Measurements from ENCODE around the gene ANKRD61.
A peak's percentile ranks its signal among the peaks of the same experiment; 100 is the strongest.
"Not testable (repeated sequence)": the region's sequence is repeated elsewhere in the genome, so short reads cannot be mapped to it uniquely, and the experiment has no call there.

ANKRD61 gene

DNA sequence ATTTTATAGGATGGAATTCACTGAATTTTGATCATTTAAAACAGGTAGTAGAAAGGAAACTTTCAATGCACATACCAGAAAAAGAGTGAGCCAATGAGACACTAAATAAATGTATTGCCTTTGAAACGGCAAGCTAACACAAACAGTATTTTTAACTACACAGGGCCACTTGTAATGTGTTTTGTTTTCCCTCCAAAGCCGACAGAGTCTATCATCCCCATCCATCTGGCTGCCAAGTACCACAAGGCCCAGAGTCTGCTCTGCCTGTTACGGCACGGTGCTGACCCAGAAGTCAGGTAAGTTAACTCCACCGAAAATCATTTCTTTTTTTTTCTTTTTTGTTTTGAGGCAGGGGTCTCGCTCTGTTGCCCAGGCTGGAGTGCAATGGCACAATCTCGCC is 1.5 kb downstream of the ANKRD61 start:
- no peak for DNase-seq (ENCODE audit: low read depth)
- TF ChIP-seq, protein P1, sequence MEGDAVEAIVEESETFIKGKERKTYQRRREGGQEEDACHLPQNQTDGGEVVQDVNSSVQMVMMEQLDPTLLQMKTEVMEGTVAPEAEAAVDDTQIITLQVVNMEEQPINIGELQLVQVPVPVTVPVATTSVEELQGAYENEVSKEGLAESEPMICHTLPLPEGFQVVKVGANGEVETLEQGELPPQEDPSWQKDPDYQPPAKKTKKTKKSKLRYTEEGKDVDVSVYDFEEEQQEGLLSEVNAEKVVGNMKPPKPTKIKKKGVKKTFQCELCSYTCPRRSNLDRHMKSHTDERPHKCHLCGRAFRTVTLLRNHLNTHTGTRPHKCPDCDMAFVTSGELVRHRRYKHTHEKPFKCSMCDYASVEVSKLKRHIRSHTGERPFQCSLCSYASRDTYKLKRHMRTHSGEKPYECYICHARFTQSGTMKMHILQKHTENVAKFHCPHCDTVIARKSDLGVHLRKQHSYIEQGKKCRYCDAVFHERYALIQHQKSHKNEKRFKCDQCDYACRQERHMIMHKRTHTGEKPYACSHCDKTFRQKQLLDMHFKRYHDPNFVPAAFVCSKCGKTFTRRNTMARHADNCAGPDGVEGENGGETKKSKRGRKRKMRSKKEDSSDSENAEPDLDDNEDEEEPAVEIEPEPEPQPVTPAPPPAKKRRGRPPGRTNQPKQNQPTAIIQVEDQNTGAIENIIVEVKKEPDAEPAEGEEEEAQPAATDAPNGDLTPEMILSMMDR (IDR thresholded peaks at IDR 0.05; ENCODE audit: low read depth, low read length, missing control alignments), result no peak

DNA sequence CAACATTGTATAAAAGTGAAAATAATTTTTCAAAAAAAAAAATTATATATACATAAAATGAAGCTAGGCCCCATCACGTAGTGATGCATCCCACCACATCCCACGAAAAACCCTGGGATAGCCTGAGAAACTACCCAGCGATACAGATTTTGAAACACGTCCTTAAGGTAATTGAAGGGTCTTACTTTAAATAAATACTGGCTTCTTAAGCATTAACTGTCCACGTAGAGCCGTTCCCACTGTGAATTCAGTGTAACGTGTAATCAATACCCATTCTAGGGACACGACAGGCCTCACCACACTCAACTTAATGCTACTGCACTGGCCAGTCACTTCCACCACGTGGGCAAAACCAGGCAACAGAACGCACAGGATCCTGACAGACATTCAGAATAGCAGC is 4.0 kb downstream of the ANKRD61 start:
- no peak overlapping the region for H3K4me3 ChIP-seq (ENCODE audit: low read depth, low read length)
- DNase-seq (ENCODE audit: low read depth), result no peak
- TF ChIP-seq, protein P1 (IDR thresholded peaks at IDR 0.05; ENCODE audit: low read depth, low read length, missing control alignments), result no peak

More for the DNA sequence above, 1.5 kb downstream of the ANKRD61 start:
- no peak overlapping the region for H3K4me3 ChIP-seq (ENCODE audit: low read depth, low read length)

DNA sequence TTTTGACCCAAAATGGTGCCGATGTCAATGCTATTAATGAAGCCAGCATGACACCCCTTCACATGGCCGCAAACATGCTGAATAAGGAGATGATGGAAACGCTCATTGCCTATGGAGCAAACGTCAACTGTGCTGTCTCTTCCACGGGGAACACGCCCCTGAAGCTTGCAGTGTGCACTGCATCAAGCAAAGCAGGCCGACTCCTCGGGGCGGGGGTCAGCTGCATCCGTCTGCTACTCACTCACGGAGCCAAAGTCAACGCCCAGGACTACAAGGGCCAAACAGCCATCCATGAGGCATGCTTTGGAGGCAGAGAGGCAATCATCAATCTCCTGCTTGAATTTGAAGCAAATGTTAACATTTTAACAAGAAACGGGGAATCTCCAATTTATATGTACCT is 4.5 kb downstream of the ANKRD61 start:
- TF ChIP-seq, protein P1 (IDR thresholded peaks at IDR 0.05; ENCODE audit: low read depth, low read length, missing control alignments), result no peak
- no peak overlapping the region for H3K4me3 ChIP-seq (ENCODE audit: low read depth, low read length)
- DNase-seq (ENCODE audit: low read depth), result no peak

DNA sequence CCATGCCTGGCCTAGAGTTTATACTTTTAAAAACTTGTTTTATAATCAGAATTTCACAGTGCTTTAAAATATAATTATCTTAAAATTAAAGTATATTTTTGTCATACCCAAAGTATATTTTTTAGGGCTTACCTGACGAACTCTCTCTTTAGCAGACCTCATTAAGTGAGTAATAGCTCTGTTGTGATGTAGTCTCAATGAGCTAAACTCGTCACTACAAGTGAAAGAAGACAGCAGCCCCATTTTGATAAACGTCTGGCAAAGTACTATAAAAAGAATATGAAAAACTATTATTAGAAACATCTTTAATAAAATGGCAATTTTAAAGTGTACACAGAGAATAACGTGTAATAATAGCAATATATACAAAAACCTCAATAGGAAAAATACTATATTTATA is 18.6 kb downstream of the ANKRD61 start:
- no peak overlapping the region for H3K4me3 ChIP-seq (ENCODE audit: low read depth, low read length)
- no peak for DNase-seq (ENCODE audit: low read depth)
- TF ChIP-seq, protein P1 (IDR thresholded peaks at IDR 0.05; ENCODE audit: low read depth, low read length, missing control alignments), result no peak

DNA sequence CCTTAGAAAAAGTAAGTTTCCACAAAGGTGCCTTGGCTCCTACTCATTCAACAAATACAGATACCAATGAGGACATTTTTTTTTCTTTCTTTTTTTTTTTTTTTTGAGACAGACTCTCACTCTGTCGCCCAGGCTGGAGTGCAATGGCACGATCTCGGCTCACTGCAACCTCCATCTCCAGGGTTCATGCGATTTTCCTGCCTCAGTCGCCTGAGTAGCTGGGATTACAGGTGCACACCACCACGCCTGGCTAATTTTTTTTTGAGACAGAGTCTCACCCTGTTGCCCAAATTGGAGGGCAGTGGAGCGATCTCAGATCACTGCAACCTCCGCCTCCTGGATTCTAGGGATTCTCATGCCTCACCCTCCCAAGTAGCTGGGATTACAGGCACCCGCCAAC is 20.0 kb downstream of the ANKRD61 start:
- not testable (repeated sequence) for DNase-seq (ENCODE audit: low read depth); H3K4me3 ChIP-seq (ENCODE audit: low read depth, low read length)

DNA sequence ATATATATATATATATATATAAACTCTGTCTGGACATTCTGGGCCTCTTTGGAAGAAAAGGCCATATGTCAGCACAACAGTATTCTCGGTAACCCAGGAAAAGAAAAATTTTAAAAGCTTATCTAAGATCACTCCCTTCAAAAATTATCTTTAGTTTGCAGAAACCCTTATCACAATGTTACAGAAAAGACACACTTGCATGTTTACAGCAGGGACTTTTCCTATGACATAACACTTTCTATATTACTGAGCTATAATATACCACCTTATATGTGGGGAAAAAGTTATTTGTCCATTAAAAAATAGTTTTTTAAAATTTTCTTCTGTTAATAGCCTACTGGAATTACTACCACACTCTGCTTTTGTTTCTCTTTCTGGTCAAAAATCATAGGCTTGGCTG is 25.4 kb downstream of the ANKRD61 start:
- DNase-seq (ENCODE audit: low read depth), result no peak
- TF ChIP-seq, protein P1 (IDR thresholded peaks at IDR 0.05; ENCODE audit: low read depth, low read length, missing control alignments), result no peak
- H3K4me3 ChIP-seq (ENCODE audit: low read depth, low read length), result peak overlapping the region; percentile 21; the same call in 1 of the 2 replicates

DNA sequence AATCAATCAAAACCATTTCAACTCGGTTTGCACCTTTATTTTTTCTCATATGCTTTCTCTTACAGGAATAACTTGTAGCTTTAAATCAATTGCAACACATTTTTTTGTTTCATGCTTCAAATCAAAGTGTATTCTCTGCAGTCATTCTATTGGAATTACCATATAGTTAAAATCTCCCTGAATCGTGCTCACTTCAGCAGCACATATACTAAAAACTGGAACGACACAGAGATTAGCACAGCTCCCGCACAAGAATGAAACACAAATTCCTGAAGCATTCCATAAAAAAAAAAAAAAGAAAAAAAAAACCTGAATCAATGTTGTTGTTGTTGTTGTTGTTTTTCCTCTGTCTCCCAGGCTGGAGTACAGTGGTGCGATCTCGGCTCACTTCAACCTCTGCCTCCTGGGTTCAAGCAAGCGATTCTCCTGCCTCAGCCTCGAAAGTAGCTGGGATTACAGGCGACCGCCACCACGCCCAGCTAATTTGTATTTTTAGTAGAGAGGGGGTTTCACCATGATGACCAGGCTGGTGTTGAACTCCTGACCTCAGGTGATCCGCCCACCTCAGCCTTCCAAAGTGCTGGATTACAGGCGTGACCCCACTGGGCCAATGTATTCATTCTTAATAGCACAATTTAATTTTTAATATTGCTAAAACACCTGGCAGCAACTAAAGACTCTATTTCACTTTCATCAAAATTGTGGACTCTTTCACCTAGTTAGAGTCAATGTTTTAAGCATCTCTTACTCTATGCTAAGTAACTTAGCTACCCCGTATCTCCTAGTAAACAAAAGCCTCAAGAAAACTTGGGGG is 26.3 kb downstream of the ANKRD61 start:
- H3K4me3 ChIP-seq (ENCODE audit: low read depth, low read length), result peak overlapping the region; percentile 92
- TF ChIP-seq, protein P1 (IDR thresholded peaks at IDR 0.05; ENCODE audit: low read depth, low read length, missing control alignments), result no peak
- no peak for DNase-seq (ENCODE audit: low read depth)

DNA sequence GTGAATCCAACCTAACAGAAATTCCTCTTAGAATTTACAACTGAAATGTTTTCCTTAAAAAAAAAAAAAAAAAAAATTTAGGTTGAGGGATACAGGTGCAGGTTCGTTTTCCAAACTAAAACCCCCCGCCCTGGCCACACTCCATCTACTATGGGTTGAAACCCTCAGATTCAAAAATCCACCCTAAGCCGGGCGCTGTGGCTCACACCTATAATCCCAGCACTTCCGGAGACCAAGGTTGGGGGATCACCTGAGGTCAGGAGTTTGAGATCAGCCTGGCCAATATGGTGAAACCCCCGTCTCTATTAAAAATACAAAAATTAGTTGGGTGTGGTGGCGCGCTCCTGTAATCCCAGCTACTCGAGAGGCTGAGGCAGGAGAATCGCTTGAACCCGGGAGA is 28.8 kb downstream of the ANKRD61 start:
- H3K4me3 ChIP-seq (ENCODE audit: low read depth, low read length); DNase-seq (ENCODE audit: low read depth): not testable (repeated sequence)
